Globus pallidus (tissue), 1 donor: ENCODE results near the gene ADIPOR2.
A peak's percentile ranks its signal among the peaks of the same experiment; 100 is the strongest.
"Not testable (repeated sequence)": the region's sequence is repeated elsewhere in the genome, so short reads cannot be mapped to it uniquely, and the experiment has no call there.

ENCODE experiments used
- DNase-seq: peaks from one replicate; pipeline ENCODE4 v3.0.0-alpha.2; 2015; ENCODE audit warnings: low spot score

The ADIPOR2 gene

GRCh38 chr12:1705774-1706631 lies 15.1 kb downstream of the ADIPOR2 start:
- DNase-seq = no peak

- DNase-seq = no peak
Measured at GRCh38 chr12:1706632-1706980, 15.7 kb downstream of the ADIPOR2 start.

GRCh38 chr12:1707051-1707450 lies 16.2 kb downstream of the ADIPOR2 start:
- DNase-seq = no peak

- not testable (repeated sequence) for DNase-seq
Measured at GRCh38 chr12:1709968-1710367, 19.1 kb downstream of the ADIPOR2 start.

- DNase-seq = not testable (repeated sequence)
Measured at GRCh38 chr12:1710870-1711269, 20.0 kb downstream of the ADIPOR2 start.

GRCh38 chr12:1711536-1712211 lies 20.8 kb downstream of the ADIPOR2 start:
- DNase-seq = not testable (repeated sequence)

GRCh38 chr12:1712305-1712704 lies 21.4 kb downstream of the ADIPOR2 start:
- DNase-seq = not testable (repeated sequence)

GRCh38 chr12:1712852-1713251 lies 22.0 kb downstream of the ADIPOR2 start:
- DNase-seq = not testable (repeated sequence)

- not testable (repeated sequence) for DNase-seq
Measured at GRCh38 chr12:1713783-1714348, 23.0 kb downstream of the ADIPOR2 start.

GRCh38 chr12:1715459-1715858 lies 24.6 kb downstream of the ADIPOR2 start:
- DNase-seq = not testable (repeated sequence)

- DNase-seq = no peak
Measured at GRCh38 chr12:1716215-1716862, 25.5 kb downstream of the ADIPOR2 start.

GRCh38 chr12:1716911-1717310 lies 26.0 kb downstream of the ADIPOR2 start:
- no peak for DNase-seq

GRCh38 chr12:1719139-1719538 lies 28.3 kb downstream of the ADIPOR2 start:
- no peak for DNase-seq

GRCh38 chr12:1720494-1720893 lies 29.6 kb downstream of the ADIPOR2 start:
- no peak for DNase-seq

GRCh38 chr12:1723721-1724120 lies 32.9 kb downstream of the ADIPOR2 start:
- DNase-seq = no peak

- no peak for DNase-seq
Measured at GRCh38 chr12:1724250-1724649, 33.4 kb downstream of the ADIPOR2 start.

- no peak for DNase-seq
Measured at GRCh38 chr12:1726753-1727152, 35.9 kb downstream of the ADIPOR2 start.

- peak; percentile 64 for DNase-seq
Measured at GRCh38 chr12:1728824-1729223, 38.0 kb downstream of the ADIPOR2 start.

GRCh38 chr12:1731019-1731687 lies 40.3 kb downstream of the ADIPOR2 start:
- DNase-seq = no peak

GRCh38 chr12:1731688-1732078 lies 40.8 kb downstream of the ADIPOR2 start:
- not testable (repeated sequence) for DNase-seq

GRCh38 chr12:1732914-1733313 lies 42.0 kb downstream of the ADIPOR2 start:
- no peak for DNase-seq

GRCh38 chr12:1733712-1734111 lies 42.8 kb downstream of the ADIPOR2 start:
- not testable (repeated sequence) for DNase-seq
